ENCODE measurements around the gene TMEM19. TPM values are rescaled to one million over a fixed set of nuclear protein-coding genes. Genes with fewer than 3 reads are reported as not detected.

Gene TMEM19
- total RNA-seq, 1 donor = 31.1 TPM

DNA sequence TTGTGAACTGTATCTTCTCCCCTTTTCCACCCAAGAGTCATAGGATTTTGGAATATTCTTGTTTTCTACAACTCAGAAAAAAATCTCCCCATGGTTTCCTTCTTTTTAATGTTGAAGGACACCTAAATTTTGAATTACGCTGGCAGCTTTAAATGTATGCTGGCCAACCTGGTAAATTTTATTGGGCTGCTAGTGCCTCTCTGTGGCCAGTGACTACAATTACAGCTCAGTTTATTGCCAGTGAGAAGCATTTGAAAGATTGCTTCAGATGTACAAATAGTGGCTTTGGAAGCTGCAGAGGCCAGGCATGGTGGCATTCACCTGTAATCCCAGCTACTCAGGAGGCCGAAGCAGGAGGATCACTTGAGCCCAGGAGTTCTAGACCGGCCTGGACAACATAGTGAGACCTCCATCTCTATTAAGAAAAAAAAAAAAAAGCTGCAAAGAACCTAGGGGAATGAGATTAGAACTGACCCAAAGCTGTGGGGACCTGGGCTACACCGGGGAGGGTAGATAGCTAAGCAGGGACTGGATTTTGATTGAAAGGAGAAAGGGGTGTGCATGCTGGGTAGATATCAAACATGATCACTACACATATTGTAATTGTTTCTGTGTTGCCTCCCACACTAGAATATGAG, 61.2 kb downstream of the TMEM19 start:
- no peak overlapping the region for H3K27ac ChIP-seq (ENCODE audit: low read depth, low read length)
- H3K9me3 ChIP-seq (ENCODE audit: low read depth, low read length) = no peaks in the 10 kb centered on the region
- H2AFZ ChIP-seq (ENCODE audit: low read length) = peak overlapping the region; percentile 54
- TF ChIP-seq, protein P1, sequence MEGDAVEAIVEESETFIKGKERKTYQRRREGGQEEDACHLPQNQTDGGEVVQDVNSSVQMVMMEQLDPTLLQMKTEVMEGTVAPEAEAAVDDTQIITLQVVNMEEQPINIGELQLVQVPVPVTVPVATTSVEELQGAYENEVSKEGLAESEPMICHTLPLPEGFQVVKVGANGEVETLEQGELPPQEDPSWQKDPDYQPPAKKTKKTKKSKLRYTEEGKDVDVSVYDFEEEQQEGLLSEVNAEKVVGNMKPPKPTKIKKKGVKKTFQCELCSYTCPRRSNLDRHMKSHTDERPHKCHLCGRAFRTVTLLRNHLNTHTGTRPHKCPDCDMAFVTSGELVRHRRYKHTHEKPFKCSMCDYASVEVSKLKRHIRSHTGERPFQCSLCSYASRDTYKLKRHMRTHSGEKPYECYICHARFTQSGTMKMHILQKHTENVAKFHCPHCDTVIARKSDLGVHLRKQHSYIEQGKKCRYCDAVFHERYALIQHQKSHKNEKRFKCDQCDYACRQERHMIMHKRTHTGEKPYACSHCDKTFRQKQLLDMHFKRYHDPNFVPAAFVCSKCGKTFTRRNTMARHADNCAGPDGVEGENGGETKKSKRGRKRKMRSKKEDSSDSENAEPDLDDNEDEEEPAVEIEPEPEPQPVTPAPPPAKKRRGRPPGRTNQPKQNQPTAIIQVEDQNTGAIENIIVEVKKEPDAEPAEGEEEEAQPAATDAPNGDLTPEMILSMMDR (IDR thresholded peaks at IDR 0.05; ENCODE audit: extremely low read depth, low read depth, low read length) = peak; percentile 75
- peaks cover 34% of the 10 kb centered on the region for H3K27me3 ChIP-seq (ENCODE audit: insufficient read depth, low read length)
- peak overlapping the region; percentile 44 for H3K4me2 ChIP-seq (ENCODE audit: insufficient read depth, low read length)
- no peaks in the 10 kb centered on the region for H3K4me1 ChIP-seq (ENCODE audit: insufficient read depth, low read length)
- no peak for DNase-seq (ENCODE audit: insufficient read length, low spot score, missing footprints)
- H3K79me2 ChIP-seq (ENCODE audit: insufficient read depth, low read length) = no peaks in the 10 kb centered on the region
- no peaks in the 10 kb centered on the region for H3K36me3 ChIP-seq (ENCODE audit: insufficient read depth, low read length)
- H4K20me1 ChIP-seq (ENCODE audit: insufficient read depth, low read length) = no peaks in the 10 kb centered on the region
- no peak overlapping the region for H3K4me3 ChIP-seq (ENCODE audit: insufficient read depth, low read length)

DNA sequence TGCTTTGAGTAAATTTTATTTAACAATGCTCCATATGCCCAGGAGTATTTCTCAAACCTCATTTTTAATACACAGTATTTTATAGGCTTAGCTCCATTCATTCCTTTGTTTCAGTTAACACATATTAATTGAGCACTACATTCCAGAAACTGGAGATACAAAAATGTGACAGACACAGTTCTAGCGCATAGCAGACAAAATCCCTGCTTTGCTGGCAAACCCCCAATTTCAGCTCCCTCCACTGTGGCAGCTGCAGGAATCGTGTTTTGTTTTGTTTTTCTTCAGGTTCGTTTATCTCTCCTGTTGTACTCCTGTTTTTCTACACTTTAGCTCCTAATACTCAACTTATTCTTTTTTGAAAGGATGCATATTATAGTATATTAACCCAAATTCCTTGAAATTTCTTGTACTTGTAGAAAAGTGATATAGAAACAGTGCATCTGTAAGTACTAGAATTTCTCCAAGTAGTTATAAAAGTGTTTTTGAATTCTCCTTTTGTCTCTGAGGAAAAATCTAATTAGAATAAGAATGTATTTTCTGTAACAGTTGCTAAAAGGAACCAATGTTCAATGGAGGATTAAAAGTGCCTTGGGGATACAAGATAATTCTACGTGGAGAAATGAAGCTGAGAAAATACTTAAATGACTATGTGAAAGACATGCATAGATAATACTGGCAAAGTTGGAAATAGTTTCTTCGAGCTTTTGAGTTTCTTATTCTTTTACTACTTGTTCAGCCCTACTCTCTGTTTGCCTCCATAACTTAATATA, 62.4 kb downstream of the TMEM19 start:
- H3K4me2 ChIP-seq (ENCODE audit: insufficient read depth, low read length) = no peak overlapping the region
- no peaks in the 10 kb centered on the region for H3K79me2 ChIP-seq (ENCODE audit: insufficient read depth, low read length)

DNA sequence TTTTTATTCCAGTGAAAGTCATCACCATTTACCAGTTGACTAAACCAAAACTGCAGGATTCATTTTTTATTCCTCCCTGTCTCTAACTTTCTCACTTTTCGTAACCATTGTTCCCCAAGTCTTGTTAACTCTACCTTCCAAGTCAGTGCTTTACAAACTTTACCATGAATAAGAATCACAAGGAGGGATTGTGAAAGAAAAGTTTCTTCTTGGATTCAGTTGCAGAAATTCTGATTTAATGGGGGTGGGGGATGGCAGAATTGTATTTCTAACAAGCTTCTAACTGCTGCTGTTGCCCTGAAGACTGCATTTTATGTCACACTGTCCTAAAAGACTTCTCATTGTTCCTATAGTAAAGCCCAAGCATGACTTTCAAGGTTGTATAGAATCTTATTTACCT, 63.8 kb downstream of the TMEM19 start:
- H3K4me1 ChIP-seq (ENCODE audit: insufficient read depth, low read length) = peaks cover 3% of the 10 kb centered on the region
- H3K27me3 ChIP-seq (ENCODE audit: insufficient read depth, low read length) = peaks cover 37% of the 10 kb centered on the region
- no peak overlapping the region for H2AFZ ChIP-seq (ENCODE audit: low read length)
- no peak overlapping the region for H3K4me2 ChIP-seq (ENCODE audit: insufficient read depth, low read length)
- H4K20me1 ChIP-seq (ENCODE audit: insufficient read depth, low read length) = no peaks in the 10 kb centered on the region
- no peak overlapping the region for H3K4me3 ChIP-seq (ENCODE audit: insufficient read depth, low read length)
- no peaks in the 10 kb centered on the region for H3K36me3 ChIP-seq (ENCODE audit: insufficient read depth, low read length)
- H3K79me2 ChIP-seq (ENCODE audit: insufficient read depth, low read length) = peaks cover 4% of the 10 kb centered on the region
- DNase-seq (ENCODE audit: insufficient read length, low spot score, missing footprints) = no peak
- TF ChIP-seq, protein P1 (IDR thresholded peaks at IDR 0.05; ENCODE audit: extremely low read depth, low read depth, low read length) = no peak
- no peak overlapping the region for H3K27ac ChIP-seq (ENCODE audit: low read depth, low read length)
- H3K9me3 ChIP-seq (ENCODE audit: low read depth, low read length) = no peaks in the 10 kb centered on the region

More for the DNA sequence above, 62.4 kb downstream of the TMEM19 start:
- DNase-seq (ENCODE audit: insufficient read length, low spot score, missing footprints) = no peak
- Histone ChIP-seq H3K27ac (ENCODE audit: low read depth, low read length) (no peak overlapping the region), H3K4me1 (ENCODE audit: insufficient read depth, low read length) (no peaks in the 10 kb centered on the region), H3K27me3 (ENCODE audit: insufficient read depth, low read length) (peaks cover 37% of the 10 kb centered on the region), H3K4me3 (ENCODE audit: insufficient read depth, low read length) (no peak overlapping the region), H2AFZ (ENCODE audit: low read length) (no peak overlapping the region), H3K9me3 (ENCODE audit: low read depth, low read length) (no peaks in the 10 kb centered on the region), H4K20me1 (ENCODE audit: insufficient read depth, low read length) (no peaks in the 10 kb centered on the region), H3K36me3 (ENCODE audit: insufficient read depth, low read length) (no peaks in the 10 kb centered on the region)
- TF ChIP-seq, protein P1 (IDR thresholded peaks at IDR 0.05; ENCODE audit: extremely low read depth, low read depth, low read length) = no peak

DNA sequence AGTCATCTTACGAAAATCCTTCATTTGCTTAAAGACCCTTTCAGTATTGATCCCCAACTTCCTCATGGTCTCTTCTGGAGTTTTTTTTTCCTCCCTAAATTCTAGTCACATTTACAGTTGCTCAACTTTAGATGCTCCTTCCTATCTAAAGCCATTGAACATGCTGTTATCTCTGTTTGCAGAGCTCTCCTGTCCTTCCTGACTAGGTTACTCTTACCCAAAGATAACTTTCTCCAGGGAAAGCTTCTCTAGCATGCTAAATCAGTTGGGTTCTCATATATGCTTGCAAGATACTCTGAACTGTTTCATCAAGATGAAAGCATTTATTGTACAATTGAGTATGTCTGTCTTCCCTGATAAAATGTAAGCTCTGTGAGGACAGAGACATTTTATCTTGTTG, 67.0 kb downstream of the TMEM19 start:
- no peak overlapping the region for H3K4me2 ChIP-seq (ENCODE audit: insufficient read depth, low read length)
- no peak for DNase-seq (ENCODE audit: insufficient read length, low spot score, missing footprints)
- peaks cover 15% of the 10 kb centered on the region for H3K4me1 ChIP-seq (ENCODE audit: insufficient read depth, low read length)
- H3K9me3 ChIP-seq (ENCODE audit: low read depth, low read length) = no peaks in the 10 kb centered on the region
- no peak overlapping the region for H2AFZ ChIP-seq (ENCODE audit: low read length)
- no peak overlapping the region for H3K27ac ChIP-seq (ENCODE audit: low read depth, low read length)
- no peak overlapping the region for H3K4me3 ChIP-seq (ENCODE audit: insufficient read depth, low read length)
- H3K79me2 ChIP-seq (ENCODE audit: insufficient read depth, low read length) = peaks cover 36% of the 10 kb centered on the region
- H3K36me3 ChIP-seq (ENCODE audit: insufficient read depth, low read length) = peaks cover 7% of the 10 kb centered on the region
- TF ChIP-seq, protein P1 (IDR thresholded peaks at IDR 0.05; ENCODE audit: extremely low read depth, low read depth, low read length) = no peak
- H3K27me3 ChIP-seq (ENCODE audit: insufficient read depth, low read length) = peaks cover 36% of the 10 kb centered on the region
- peaks cover 3% of the 10 kb centered on the region for H4K20me1 ChIP-seq (ENCODE audit: insufficient read depth, low read length)

Data from osteoblast (primary cell).